ENCODE results near the gene ZNRF3.

DNA sequence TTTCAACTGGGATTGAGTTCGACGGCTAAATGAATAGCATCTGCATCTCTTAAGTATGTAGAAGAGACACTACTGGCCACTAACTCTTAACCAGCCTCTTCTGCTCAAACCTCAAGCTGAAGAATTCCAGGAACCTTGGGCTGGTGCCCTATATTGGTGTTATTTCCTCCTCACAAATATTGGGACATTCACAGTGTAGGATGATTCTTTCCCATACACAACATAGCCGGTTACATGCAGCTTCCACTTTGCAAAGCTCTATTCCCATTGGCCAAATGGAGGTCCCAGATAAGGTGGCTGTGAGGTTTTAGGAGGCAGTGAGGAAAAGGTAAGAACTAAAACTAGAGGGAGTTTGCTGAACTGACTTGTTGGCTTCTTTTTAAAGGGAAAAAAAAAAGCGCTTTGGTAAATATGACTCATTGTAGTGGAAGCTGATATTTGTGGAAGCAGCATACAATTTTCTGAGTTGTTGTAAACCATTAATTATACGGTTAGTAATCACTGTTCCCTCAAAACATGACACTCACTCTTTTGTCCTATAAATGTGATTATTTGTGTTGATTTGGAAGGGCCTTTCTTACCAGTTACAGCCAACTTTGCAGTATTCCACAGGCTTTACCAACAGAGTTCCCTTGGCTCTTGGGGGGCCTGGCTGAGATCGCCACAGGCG is 160.7 kb downstream of the ZNRF3 start:
- TF ChIP-seq, protein P1, sequence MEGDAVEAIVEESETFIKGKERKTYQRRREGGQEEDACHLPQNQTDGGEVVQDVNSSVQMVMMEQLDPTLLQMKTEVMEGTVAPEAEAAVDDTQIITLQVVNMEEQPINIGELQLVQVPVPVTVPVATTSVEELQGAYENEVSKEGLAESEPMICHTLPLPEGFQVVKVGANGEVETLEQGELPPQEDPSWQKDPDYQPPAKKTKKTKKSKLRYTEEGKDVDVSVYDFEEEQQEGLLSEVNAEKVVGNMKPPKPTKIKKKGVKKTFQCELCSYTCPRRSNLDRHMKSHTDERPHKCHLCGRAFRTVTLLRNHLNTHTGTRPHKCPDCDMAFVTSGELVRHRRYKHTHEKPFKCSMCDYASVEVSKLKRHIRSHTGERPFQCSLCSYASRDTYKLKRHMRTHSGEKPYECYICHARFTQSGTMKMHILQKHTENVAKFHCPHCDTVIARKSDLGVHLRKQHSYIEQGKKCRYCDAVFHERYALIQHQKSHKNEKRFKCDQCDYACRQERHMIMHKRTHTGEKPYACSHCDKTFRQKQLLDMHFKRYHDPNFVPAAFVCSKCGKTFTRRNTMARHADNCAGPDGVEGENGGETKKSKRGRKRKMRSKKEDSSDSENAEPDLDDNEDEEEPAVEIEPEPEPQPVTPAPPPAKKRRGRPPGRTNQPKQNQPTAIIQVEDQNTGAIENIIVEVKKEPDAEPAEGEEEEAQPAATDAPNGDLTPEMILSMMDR (IDR thresholded peaks at IDR 0.05): no peak
- no peak for TF ChIP-seq POLR2A (IDR thresholded peaks at IDR 0.05)
